GM19455 (cell line): ENCODE results near the gene CNDP1.

Source experiments
- ATAC-seq: cut with Tn5 transposase; IDR thresholded peaks from one replicate; pipeline ENCODE4 v1.9.1; 2021; ENCODE audit not compliant: unreplicated experiment

CNDP1 gene

GRCh38 chr18:74573053-74573452 lies 38.8 kb downstream of the CNDP1 start:
- no peak for ATAC-seq

DNA sequence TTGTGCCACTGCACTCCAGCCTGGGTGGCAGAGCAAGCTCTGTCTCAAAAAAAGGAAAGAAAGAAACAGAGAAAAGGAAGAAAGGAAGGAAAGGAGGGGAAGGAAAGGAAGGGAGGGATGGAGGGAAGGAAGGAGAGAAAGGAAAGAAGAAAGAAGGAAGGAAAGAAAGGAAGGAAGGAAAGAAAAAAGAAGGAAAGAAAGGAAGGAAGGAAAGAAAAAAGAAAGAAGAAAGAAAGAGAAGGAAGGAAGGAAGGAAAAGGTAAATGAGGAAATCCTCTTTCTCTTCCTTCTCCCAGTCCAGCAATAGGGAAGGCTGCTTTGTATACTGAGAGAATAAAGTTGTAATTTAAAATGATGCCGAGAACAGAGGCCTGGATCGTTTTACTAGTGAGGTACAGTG lies 40.6 kb downstream of the CNDP1 start:
- ATAC-seq, result no peak

- no peak for ATAC-seq
These were observed 42.7 kb downstream of the CNDP1 start for GRCh38 chr18:74577019-74577418.

DNA sequence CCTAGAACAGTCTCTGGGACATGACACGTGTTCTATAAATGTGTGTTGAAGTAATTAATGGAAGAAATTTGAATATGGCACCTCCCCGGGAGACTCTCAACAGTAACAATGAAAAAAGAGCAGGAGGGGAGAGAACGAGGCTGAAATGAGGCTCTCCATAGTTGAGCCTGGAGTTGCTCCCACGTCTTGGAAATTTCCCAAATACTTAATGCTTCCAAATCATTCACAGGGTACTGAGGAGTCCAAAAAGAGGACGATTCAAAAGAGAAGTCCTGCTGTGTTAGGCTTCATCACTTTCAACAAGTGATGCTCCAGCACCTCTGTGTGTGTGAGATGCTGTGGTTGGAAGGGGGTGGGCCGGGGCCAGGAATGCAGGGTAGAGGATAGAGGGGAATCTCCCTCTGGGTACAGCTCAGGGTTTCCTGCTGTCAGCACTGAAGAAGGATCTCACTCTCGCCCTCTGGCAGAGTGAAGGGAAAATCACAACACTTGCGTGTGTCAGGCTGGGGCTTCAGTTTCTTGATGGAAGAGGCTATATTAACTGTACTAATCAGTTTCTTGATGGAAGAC lies 45.3 kb downstream of the CNDP1 start:
- ATAC-seq, result no peak

DNA sequence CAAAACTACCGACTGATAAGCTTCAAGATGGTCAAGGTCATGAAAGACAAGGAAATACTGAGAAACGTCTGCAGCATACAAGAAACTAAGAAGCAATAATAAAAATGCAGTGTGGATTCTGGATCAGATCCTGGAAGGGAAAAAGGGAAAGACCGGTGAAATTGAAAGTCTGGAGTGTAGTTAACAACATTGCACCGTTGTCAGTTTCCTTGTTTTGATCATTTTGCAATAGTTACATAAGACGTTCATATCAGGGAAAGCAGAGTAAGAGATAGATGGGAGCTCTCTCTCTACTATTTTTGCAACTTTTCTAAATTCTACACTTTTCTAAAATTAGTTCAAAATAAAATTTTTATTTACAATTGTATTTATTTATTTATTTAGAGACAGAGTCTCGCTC lies 48.3 kb downstream of the CNDP1 start:
- ATAC-seq, result no peak

DNA sequence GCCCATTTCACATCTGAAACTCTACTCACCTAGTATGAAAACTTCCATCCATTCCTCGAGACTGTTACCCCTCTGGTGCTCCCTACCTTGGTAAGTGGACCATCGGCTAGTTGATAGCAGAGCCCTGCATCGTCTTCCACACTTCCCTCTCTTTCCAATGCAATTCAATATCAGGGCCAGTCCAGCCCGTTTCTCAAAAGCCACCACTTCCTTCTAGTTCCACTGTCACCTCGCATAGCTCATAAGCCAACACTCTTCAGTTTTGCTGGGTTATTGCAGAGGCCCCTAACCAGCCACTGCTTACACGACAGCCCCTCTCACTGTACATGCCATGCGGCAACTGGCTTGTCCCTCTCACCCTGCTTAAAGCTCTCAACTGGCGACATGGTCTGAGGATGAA lies 53.1 kb downstream of the CNDP1 start:
- ATAC-seq, result no peak

- no peak for ATAC-seq
These were observed 54.7 kb downstream of the CNDP1 start for GRCh38 chr18:74589021-74589420.

GRCh38 chr18:74589811-74590210 lies 55.5 kb downstream of the CNDP1 start:
- no peak for ATAC-seq

GRCh38 chr18:74590671-74591070 lies 56.4 kb downstream of the CNDP1 start:
- ATAC-seq, result no peak

DNA sequence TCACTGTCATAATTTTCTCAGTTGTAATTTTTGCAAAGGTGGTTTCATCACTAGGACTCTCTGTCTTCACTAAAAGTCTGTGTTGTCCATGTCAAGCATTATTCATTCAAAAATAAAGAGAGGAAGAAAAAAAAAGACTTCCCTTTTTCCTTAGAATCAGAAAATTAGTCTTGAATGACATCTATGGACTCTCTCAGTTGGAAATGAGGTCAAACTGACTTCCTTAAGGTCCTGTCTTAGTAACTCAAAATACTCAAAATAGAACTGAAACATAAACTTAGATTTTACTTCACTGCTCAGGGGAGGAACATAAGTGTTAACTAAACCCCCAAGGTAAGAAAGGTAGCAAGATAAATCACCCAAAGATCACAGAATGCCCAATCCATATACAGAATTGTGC lies 61.1 kb downstream of the CNDP1 start:
- ATAC-seq, result no peak

DNA sequence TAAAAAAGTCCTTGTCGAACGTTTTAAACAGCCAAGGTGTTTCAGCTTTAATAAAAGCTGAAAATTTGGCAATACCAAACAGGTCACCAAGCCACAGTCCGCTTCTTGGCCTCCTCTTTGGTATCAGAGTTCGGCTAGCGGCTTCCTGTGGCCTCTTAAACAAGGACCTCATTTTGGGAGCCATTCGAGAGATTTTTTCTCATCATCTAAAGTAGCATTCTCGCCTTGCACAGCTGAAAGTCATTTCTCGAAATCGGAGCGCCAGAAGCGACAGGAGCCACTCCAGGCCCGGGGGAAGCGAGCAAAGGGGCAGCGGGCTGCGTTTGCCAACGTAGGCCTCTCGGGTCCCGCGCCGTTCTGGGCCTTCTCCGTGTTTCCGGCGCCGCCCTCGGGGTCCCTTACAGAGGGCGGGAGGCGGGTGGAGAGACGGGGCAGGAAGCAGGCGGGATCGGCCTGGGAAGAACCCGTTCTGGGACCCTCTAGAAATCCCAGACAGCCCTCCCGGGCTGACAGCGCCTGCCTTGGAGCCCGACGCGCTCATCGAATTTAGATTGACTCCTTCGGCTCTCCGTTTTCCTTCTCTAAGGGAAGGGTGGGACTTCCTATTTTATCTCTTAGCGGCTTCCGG lies 62.8 kb downstream of the CNDP1 start:
- peak; percentile 39 for ATAC-seq

DNA sequence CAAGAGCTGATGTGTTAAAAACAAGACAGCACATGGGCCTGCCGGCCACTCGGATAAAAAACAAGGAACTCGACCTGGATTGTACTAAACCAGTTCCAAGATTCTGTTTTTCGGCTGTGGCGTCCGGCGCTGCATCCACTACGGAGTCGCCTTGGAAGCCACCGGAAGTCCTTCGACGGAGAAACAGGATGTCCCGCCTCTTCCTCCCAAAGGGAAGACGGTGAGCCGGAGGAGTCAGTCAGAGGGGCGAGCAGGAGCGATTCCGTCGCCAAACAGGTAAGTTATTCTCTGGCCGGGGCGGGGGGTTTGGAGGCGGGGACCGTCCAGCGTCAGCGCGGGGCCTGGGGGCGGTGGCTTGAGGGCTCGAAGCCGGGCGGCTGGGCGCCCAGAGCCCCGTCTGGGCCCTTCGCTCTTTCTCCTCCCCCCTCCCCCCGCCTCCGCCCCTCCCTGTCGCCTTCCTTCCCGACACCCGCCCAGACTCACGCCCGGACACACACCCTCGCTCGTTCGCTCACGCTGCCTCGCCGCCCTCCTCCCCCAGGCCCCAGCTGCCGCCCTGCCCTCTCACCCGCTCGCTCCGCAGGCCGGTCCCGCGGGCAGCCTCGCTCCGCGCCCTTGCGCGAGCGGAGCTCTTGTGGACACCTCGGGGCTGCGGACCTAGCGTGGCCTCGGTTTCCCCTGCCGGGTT lies 63.5 kb downstream of the CNDP1 start, which contains the start of gene ZNF407:
Gene ZNF407, plus strand, starts transcription at position 209 of the 688 bp plus-strand sequence. CDS start 33,150 bp downstream, outside the sequence.
- ATAC-seq, result peak; percentile 76

DNA sequence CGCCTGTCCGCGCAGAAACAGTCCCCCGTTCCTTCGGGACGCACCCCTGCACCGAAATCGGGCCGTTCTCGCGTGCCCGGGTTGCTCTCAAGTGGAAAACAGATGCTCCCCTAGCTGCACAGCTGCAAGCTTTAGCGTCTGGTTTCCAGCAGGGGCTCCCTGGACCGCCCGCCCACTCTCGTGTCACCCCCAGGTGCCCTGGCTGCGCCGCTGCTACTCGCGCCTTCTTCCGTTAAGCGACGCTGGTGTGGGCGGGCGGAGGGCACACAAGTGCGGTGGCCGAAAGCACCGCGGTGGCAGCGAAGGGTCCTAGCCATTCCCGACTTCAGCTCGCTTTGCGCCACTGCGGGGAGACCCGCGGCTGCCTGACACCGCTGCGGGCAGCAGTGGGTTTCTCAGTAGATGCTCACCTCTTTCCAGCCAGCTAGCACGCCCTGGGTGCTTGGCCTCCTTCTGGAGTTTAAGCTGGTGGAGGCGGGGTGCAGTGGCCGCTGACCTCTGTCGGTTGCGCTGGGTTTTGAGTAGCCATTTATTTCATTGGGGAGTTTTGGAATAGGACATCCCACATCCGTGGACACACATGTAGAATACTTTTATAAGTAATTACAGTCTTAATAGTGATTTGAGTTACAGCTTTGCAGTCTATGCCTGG lies 64.2 kb downstream of the CNDP1 start:
- ATAC-seq, result peak; percentile 63

GRCh38 chr18:74604361-74604760 lies 70.1 kb downstream of the CNDP1 start:
- no peak for ATAC-seq

DNA sequence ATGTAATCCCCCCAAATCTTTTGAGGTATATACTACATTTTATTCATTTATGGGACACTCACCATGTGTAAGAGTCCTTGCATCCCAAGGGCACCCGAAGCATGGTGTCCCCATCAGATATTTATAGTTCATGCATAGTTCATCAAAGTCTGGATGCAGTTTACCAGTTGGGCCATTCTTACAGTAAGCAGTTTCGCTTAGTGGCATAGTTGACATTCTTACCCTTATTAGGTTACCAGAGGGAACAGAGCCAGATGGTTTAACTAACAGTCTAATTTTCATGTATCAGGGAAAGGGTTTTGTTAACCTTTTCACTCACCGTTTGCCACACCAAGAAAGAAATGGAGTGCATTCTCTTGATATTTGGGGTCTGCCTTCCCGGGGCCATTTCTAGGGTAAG lies 70.5 kb downstream of the CNDP1 start:
- ATAC-seq, result no peak

- ATAC-seq, result no peak
These were observed 74.4 kb downstream of the CNDP1 start for GRCh38 chr18:74608681-74609080.

GRCh38 chr18:74609535-74609934 lies 75.2 kb downstream of the CNDP1 start:
- no peak for ATAC-seq

DNA sequence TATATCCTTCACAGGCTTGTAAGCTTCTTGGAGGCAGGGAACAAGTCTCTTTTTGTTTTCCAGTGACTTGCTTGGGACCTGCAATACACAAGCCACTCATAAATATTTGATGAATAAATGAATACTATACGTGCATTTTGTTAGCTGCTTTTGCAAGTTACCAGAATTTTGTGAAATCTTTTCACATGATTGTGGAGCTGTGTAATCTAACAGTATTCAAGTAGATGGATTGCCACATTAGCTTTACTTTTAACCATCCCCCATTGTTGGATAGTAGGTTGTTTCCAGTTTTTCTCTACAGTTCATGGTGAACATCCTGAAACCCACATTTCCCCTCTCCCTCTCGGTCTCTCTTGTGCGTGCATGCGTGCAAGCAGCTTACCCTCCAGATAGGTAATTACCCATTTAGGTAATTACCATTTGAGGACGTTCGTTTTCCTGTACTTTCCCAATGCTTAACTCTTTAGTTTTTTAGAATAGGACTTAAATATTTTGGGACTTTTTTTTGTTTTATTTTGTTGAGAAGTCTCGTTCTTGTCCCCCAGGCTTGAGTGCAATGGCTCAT lies 75.8 kb downstream of the CNDP1 start:
- no peak for ATAC-seq

- ATAC-seq, result no peak
These were observed 76.6 kb downstream of the CNDP1 start for GRCh38 chr18:74610860-74611259.

DNA sequence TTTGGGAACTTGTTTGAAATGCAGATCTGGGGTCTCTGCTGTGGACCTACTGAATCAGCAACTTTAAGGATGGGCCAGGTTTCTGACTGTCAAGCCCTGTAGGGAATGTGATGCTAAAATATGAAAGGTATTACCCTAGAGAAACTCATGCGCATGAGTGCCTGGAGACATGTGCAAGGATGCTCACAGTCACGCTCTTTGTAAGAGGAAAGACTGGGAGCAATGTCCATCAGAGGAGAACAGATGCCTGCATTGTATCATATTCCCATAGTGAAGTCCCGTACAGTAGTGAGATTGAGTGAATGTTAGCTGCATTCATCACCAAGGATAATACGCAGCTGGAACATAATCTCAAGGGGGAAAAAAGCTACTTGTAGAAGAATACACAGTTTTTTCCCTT lies 77.5 kb downstream of the CNDP1 start:
- ATAC-seq, result no peak

GRCh38 chr18:74613381-74613780 lies 79.1 kb downstream of the CNDP1 start:
- ATAC-seq, result no peak

GRCh38 chr18:74616494-74616893 lies 82.2 kb downstream of the CNDP1 start:
- no peak for ATAC-seq
